HG02884 (cell line): Measurements from ENCODE around the gene PEX10.

Source experiments
- ATAC-seq: cut with Tn5 transposase; IDR thresholded peaks from one replicate; pipeline ENCODE4 v1.9.1; 2021; ENCODE audit warnings: mild to moderate bottlenecking, moderate library complexity; ENCODE audit not compliant: unreplicated experiment

Gene PEX10

GRCh38 chr1:2376261-2376741 is 36.1 kb downstream of the PEX10 start:
- ATAC-seq = no peak

DNA sequence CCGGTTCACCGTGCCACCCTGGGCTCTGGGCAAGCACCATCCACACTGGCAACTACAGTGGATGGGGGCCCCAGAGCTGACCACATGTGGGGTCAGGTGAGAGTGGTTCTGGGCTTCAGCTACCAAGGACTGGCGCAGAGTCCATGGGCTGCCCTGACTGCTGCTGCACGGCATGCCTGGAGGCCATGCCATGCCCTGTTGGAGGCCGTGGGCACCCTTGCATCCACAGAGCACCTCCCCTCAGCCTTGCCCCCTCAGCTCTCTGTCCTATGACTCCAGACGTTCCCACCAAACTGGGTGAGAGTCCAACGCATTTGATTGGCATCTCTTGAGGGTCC is 36.5 kb downstream of the PEX10 start:
- ATAC-seq = no peak

- ATAC-seq = no peak
These were observed 37.0 kb downstream of the PEX10 start for GRCh38 chr1:2375246-2375922.

DNA sequence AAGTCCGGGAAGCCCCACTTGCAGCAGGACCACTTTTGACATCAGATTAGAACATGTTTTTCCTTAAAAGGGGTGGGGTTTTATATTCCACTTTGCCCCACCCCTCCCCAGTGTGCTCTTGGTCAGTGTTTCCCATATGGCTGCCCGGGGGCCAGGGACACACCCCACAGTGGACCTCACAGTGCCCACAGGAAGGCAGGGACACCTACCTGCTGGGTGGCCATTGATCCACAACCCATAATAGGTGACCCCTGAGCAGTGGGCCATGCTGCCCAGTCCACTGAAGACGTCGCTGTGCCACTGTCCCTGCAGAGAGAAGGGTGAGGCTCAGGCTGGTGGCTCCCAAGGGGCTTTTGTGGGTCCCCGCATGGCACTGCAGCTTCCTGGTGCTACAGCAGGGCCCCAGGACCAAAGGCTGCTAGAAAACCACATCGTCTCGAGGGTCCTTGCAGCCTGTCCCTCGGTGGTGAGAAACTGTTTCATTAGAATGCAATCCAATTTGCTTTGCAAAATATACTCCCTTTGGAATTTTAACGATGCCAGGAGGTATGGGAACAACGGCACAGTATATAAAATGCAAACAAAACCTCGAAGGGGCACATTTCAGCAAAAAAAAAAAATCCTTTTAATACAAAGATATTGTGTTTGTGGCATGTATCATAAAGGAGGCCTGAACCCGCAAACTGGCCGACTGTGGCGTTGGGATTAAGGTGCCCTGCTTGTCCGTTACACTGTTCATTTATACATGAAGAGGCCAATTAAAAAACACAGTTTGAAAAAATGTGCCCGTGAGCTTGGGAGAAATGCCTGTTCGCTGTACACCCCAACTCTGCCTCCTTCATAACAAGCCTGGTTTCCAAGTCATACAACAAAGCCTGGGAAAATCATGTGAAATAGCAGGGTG is 37.9 kb downstream of the PEX10 start:
- no peak for ATAC-seq

DNA sequence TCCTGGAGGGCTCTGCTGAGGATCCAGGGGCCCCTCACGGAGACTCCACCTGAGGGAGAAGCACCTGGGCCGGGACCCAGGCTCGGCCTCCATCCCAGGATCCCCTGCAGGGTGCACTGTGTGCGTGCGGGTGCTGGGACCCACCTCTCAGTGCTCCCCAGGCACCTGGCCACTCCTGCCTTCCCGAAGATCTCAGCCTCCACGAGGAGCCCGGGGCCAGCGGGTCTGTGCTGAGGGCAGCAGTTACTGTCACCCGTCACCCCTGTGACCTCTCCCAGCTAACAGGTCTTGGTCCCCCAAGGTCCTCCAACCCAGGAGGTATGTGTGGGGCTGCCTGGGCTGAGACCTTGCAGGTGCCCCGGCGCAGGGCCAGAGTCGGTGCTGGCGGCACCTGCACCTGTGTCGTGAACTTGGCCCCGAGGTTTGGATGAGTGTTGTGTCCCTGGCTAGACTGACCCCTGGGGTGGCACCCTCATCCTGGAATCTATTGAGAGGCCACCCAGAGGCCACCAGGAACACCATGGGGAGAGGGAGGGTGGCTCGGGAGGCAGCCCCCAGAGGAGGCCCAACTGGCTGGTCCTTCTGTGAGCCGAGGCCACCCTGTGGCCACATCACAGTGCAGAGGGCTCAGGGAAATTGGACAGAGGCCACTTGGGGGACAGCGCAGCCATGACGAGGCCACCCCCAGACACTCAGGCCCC is 38.7 kb downstream of the PEX10 start:
- ATAC-seq = no peak

DNA sequence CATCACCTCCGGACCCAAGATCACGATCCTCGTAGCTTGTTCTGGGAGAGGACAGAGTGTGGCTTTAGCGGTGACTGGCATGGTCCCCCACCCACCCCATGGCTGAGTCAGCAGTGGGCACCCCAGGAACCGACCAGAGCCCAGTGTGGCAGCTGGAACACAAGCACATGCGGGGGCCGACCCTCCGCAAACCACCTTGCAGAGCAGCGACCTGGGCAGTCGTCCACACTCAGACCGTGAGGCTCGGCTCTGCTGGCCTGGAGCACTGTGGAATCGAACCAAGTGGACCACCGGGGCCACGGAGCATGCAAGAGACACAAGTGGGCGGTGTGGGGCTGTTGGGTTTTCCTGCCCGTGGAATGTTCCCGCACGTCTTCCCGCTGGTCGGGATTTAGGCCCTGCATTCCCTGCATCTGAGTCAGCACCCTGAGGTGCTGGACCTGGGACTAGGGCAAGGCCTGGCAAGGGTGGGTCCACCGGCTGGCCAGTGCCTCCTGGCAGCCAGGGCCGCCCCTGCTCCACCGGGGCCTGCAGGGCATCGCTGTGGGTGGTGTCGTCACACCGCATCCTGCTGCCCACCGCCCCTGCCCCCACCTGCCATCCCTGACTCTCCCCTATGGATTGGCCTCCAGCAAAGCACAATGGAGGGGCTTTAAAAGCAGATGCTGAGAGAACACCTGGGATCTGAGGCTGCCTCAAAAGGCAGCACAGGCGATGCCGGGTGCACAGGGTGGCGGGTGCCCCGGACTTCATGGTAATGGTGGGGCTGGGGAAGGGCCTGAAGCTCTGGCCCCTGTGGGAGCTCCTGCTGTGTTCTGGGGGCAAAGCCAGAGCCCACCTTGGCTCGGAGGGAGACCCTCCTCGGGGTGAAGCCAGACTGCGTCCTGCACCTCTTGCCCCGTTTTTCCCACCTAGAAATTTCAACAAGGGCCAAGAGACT is 39.5 kb downstream of the PEX10 start:
- ATAC-seq = no peak

DNA sequence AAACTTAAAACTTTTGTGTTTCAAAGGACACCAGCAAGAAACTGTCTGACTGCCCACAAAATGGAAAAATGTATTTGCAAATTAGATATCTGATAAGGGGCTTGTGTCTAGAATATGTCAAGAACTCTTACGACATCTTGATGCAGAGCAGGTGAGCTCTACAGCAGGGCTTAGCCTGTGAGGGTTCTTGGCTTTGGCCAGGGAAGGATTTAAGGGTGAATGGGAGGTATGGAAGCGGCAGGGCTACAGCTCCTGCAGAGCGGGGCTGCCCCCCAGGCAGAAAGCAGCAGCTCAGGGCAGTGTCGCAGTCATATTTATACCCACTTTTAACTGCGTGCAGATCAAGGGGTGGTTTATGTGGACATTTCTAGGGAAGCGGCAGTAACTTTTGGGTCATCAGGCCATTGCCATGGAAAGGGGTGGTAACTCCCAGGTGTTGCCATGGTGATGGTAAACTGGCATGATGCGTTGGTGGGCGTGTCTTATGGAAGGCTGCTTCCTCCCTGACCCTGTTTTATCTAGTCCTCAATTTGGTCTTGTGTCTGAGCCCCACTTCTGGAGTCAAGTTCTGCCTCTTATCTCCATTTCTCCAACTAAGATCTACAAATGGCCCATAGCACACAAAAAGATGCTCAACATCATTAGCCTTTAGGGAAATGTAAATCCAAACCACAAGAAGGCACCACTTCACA is 44.2 kb downstream of the PEX10 start:
- no peak for ATAC-seq

- ATAC-seq = no peak
These were observed 48.4 kb downstream of the PEX10 start for GRCh38 chr1:2363847-2364513.

DNA sequence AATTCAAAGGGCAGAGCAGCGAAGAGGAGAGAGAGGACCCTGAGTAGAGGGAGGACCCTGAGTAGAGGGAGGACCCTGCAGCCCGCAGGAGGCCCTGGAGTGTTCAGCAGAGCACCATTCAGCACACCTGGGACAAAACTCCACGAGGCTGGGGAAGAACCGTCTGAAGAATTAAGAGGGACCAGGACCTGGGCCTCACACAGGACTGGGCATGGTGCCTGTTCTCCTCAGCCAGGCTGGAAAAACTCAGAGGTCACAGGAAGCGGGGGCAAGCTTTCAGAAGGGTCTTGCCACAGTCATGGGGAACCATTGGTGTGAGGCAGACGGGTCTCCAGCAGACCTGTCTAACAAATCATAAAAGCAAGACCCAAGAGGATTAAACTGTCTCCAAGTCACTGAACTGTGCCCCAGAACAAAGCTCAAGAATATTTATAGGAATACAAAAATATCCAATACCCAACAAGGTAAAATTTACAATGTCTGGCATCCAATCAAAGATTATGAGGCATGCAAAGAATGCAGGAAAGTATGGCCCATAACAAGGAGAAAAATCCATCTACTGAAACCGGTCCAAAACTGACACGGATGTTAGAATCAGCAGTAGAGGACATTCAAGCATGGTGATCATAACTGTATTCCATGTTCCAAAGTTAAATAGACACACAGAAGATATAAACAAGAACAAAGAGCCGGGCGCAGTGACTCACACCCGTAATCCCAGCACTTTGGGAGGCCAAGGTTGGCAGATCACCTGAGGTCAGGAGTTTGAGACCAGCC is 51.6 kb downstream of the PEX10 start:
- no peak for ATAC-seq

GRCh38 chr1:2358651-2359640 is 53.4 kb downstream of the PEX10 start:
- no peak for ATAC-seq

- no peak for ATAC-seq
These were observed 54.3 kb downstream of the PEX10 start for GRCh38 chr1:2358072-2358471.

- ATAC-seq = no peak
These were observed 55.2 kb downstream of the PEX10 start for GRCh38 chr1:2356911-2357845.

- no peak for ATAC-seq
These were observed 56.0 kb downstream of the PEX10 start for GRCh38 chr1:2356401-2356800.

- no peak for ATAC-seq
These were observed 56.7 kb downstream of the PEX10 start for GRCh38 chr1:2355373-2356261.
